ENCODE data around the gene FRMD6.

FRMD6 gene

GRCh38 chr14:51620056-51620455, 31.7 kb upstream of the FRMD6 start:
- no peak for TF ChIP-seq GATA2 (IDR thresholded peaks at IDR 0.05; ENCODE audit: low read depth, low read length)
- TF ChIP-seq GATA3 (IDR thresholded peaks at IDR 0.05; ENCODE audit: low read depth, low read length), result no peak

- no peak for TF ChIP-seq GATA3 (IDR thresholded peaks at IDR 0.05; ENCODE audit: low read depth, low read length)
- no peak for TF ChIP-seq GATA2 (IDR thresholded peaks at IDR 0.05; ENCODE audit: low read depth, low read length)
Measured at GRCh38 chr14:51621654-51622053, 30.1 kb upstream of the FRMD6 start.

- no peak for TF ChIP-seq GATA2 (IDR thresholded peaks at IDR 0.05; ENCODE audit: low read depth, low read length)
- no peak for TF ChIP-seq GATA3 (IDR thresholded peaks at IDR 0.05; ENCODE audit: low read depth, low read length)
Measured at GRCh38 chr14:51622376-51622775, 29.3 kb upstream of the FRMD6 start.

GRCh38 chr14:51624955-51625569, 26.6 kb upstream of the FRMD6 start:
- TF ChIP-seq GATA2 (IDR thresholded peaks at IDR 0.05; ENCODE audit: low read depth, low read length), result no peak
- TF ChIP-seq GATA3 (IDR thresholded peaks at IDR 0.05; ENCODE audit: low read depth, low read length), result no peak

- TF ChIP-seq GATA3 (IDR thresholded peaks at IDR 0.05; ENCODE audit: low read depth, low read length) (no peak), GATA2 (IDR thresholded peaks at IDR 0.05; ENCODE audit: low read depth, low read length) (no peak)
Measured at GRCh38 chr14:51626185-51626584, 25.5 kb upstream of the FRMD6 start.

GRCh38 chr14:51626788-51627187, 24.9 kb upstream of the FRMD6 start:
- no peak for TF ChIP-seq GATA2 (IDR thresholded peaks at IDR 0.05; ENCODE audit: low read depth, low read length)
- no peak for TF ChIP-seq GATA3 (IDR thresholded peaks at IDR 0.05; ENCODE audit: low read depth, low read length)

- TF ChIP-seq GATA2 (IDR thresholded peaks at IDR 0.05; ENCODE audit: low read depth, low read length), result no peak
- no peak for TF ChIP-seq GATA3 (IDR thresholded peaks at IDR 0.05; ENCODE audit: low read depth, low read length)
Measured at GRCh38 chr14:51627313-51627712, 24.4 kb upstream of the FRMD6 start.

- no peak for TF ChIP-seq GATA2 (IDR thresholded peaks at IDR 0.05; ENCODE audit: low read depth, low read length)
- TF ChIP-seq GATA3 (IDR thresholded peaks at IDR 0.05; ENCODE audit: low read depth, low read length), result no peak
Measured at GRCh38 chr14:51628238-51628637, 23.5 kb upstream of the FRMD6 start.

GRCh38 chr14:51630987-51631386, 20.7 kb upstream of the FRMD6 start:
- TF ChIP-seq GATA3 (IDR thresholded peaks at IDR 0.05; ENCODE audit: low read depth, low read length) (no peak), GATA2 (IDR thresholded peaks at IDR 0.05; ENCODE audit: low read depth, low read length) (no peak)

- TF ChIP-seq GATA2 (IDR thresholded peaks at IDR 0.05; ENCODE audit: low read depth, low read length), result no peak
- no peak for TF ChIP-seq GATA3 (IDR thresholded peaks at IDR 0.05; ENCODE audit: low read depth, low read length)
Measured at GRCh38 chr14:51636109-51636508, 15.6 kb upstream of the FRMD6 start.

- TF ChIP-seq GATA2 (IDR thresholded peaks at IDR 0.05; ENCODE audit: low read depth, low read length), result no peak
- TF ChIP-seq GATA3 (IDR thresholded peaks at IDR 0.05; ENCODE audit: low read depth, low read length), result no peak
Measured at GRCh38 chr14:51638071-51638944, 13.4 kb upstream of the FRMD6 start.

- TF ChIP-seq GATA3 (IDR thresholded peaks at IDR 0.05; ENCODE audit: low read depth, low read length) (no peak), GATA2 (IDR thresholded peaks at IDR 0.05; ENCODE audit: low read depth, low read length) (no peak)
Measured at GRCh38 chr14:51639668-51640316, 11.9 kb upstream of the FRMD6 start.

GRCh38 chr14:51643140-51643539, 8.6 kb upstream of the FRMD6 start:
- TF ChIP-seq GATA2 (IDR thresholded peaks at IDR 0.05; ENCODE audit: low read depth, low read length), result no peak
- no peak for TF ChIP-seq GATA3 (IDR thresholded peaks at IDR 0.05; ENCODE audit: low read depth, low read length)

- no peak for TF ChIP-seq GATA3 (IDR thresholded peaks at IDR 0.05; ENCODE audit: low read depth, low read length)
Measured at GRCh38 chr14:51644217-51644933, 7.3 kb upstream of the FRMD6 start.
